Mesenchymal stem cell (in vitro differentiated cells and primary cell): ENCODE measurements around the gene ZBTB45.
"Not testable (repeated sequence)": the region's sequence is repeated elsewhere in the genome, so short reads cannot be mapped to it uniquely, and the experiment has no call there.

Experiments
- DNase-seq: peaks from one replicate; pipeline ENCODE4 v3.0.0-alpha.2; 2013
- H2AFZ ChIP-seq: one replicate; pipeline ENCODE4 v1.6.1; 2013; ENCODE audit warnings: low read depth, mild to moderate bottlenecking, control low read depth, inconsistent platforms, low read length, moderate library complexity
- H2AK5ac ChIP-seq: 2 replicates; pipeline ENCODE4 v1.6.1; 2013; ENCODE audit warnings: low read length, moderate library complexity, mild to moderate bottlenecking, inconsistent platforms; ENCODE audit not compliant: severe bottlenecking
- H2BK120ac ChIP-seq: one replicate; pipeline ENCODE4 v1.6.1; 2013; ENCODE audit warnings: low read depth, mild to moderate bottlenecking, inconsistent platforms, low read length, moderate library complexity
- H2BK12ac ChIP-seq, 2 experiments: one replicate each; pipeline ENCODE4 v1.6.1; 2013; ENCODE audit warnings: inconsistent platforms in 2 of 2, low read length in 2 of 2, mild to moderate bottlenecking in 2 of 2, moderate library complexity in 2 of 2, control low read depth in 1 of 2
- H2BK15ac ChIP-seq: one replicate; pipeline ENCODE4 v1.6.1; 2013; ENCODE audit warnings: mild to moderate bottlenecking, low read depth, inconsistent platforms; ENCODE audit not compliant: poor library complexity, severe bottlenecking
- H2BK5ac ChIP-seq: 2 replicates; pipeline ENCODE4 v1.6.1; 2013; ENCODE audit warnings: low read depth, mild to moderate bottlenecking, low read length, control low read depth, inconsistent platforms; ENCODE audit not compliant: poor library complexity, severe bottlenecking
- H3K14ac ChIP-seq, 2 experiments: one replicate each; pipeline ENCODE4 v1.6.1; 2013; ENCODE audit warnings: inconsistent platforms in 2 of 2, low read length in 2 of 2, control low read depth in 1 of 2, mild to moderate bottlenecking in 1 of 2, moderate library complexity in 1 of 2
- H3K18ac ChIP-seq, 2 experiments: one replicate each; pipeline ENCODE4 v1.6.1; 2013; ENCODE audit warnings: inconsistent platforms in 2 of 2, low read length in 2 of 2, control low read depth in 1 of 2, low read depth in 1 of 2, mild to moderate bottlenecking in 1 of 2
- H3K23ac ChIP-seq, 2 experiments: one replicate each; pipeline ENCODE4 v1.6.1; 2013; ENCODE audit warnings: inconsistent platforms in 2 of 2, low read length in 2 of 2, mild to moderate bottlenecking in 2 of 2, moderate library complexity in 2 of 2, control low read depth in 1 of 2
- H3K27ac ChIP-seq: 2 replicates; pipeline ENCODE4 v1.5.1; 2013; ENCODE audit warnings: mild to moderate bottlenecking, moderate library complexity, low read length, control low read depth, inconsistent platforms; ENCODE audit not compliant: poor library complexity, severe bottlenecking
- H3K27me3 ChIP-seq, 2 experiments: 2 replicates each; pipeline versions ENCODE4 v1.6.1 to v1.7.0; 2013; ENCODE audit warnings: low read length in 2 of 2, mild to moderate bottlenecking in 2 of 2, moderate library complexity in 2 of 2, control low read depth in 1 of 2, inconsistent platforms in 1 of 2; ENCODE audit not compliant: control insufficient read depth in 1 of 2, insufficient read depth in 1 of 2
- H3K36me3 ChIP-seq, 2 experiments: 2 replicates each; pipeline versions ENCODE4 v1.6.1 to v1.7.0; 2013; ENCODE audit warnings: low read length in 2 of 2, control low read depth in 1 of 2, inconsistent platforms in 1 of 2, low read depth in 1 of 2, mild to moderate bottlenecking in 1 of 2; ENCODE audit not compliant: insufficient read depth in 2 of 2, control insufficient read depth in 1 of 2
- H3K4ac ChIP-seq, 2 experiments: one replicate each; pipeline ENCODE4 v1.6.1; 2013; ENCODE audit warnings: inconsistent platforms in 2 of 2, low read length in 2 of 2, mild to moderate bottlenecking in 2 of 2, moderate library complexity in 2 of 2, control low read depth in 1 of 2, low read depth in 1 of 2
- H3K4me1 ChIP-seq: 2 replicates; pipeline ENCODE4 v1.6.1; 2013; ENCODE audit warnings: low read depth, low read length, control low read depth; ENCODE audit not compliant: control insufficient read depth, insufficient read depth
- H3K4me2 ChIP-seq: 2 replicates; pipeline ENCODE4 v1.6.1; 2013; ENCODE audit warnings: low read length, mild to moderate bottlenecking, inconsistent platforms; ENCODE audit not compliant: poor library complexity, severe bottlenecking
- H3K4me3 ChIP-seq, 2 experiments: 2 replicates each; pipeline versions ENCODE4 v1.5.1 to v1.7.0; 2013; ENCODE audit warnings: low read length in 2 of 2, mild to moderate bottlenecking in 2 of 2, control low read depth in 1 of 2, low read depth in 1 of 2; ENCODE audit not compliant: insufficient read depth in 1 of 2
- H3K79me1 ChIP-seq: replicated peaks from 2 replicates; pipeline ENCODE4 v1.6.1; 2013; ENCODE audit warnings: mild to moderate bottlenecking, control low read depth, low read length, inconsistent platforms; ENCODE audit not compliant: poor library complexity, severe bottlenecking
- H3K9ac ChIP-seq: 2 replicates; pipeline ENCODE4 v1.7.0; 2013; ENCODE audit warnings: mild to moderate bottlenecking, low read length, moderate library complexity
- H3K9me3 ChIP-seq: 2 replicates; pipeline ENCODE4 v1.7.0; 2013; ENCODE audit warnings: mild to moderate bottlenecking, low read length; ENCODE audit not compliant: control insufficient read depth
- H4K8ac ChIP-seq: one replicate; pipeline ENCODE4 v1.6.1; 2013; ENCODE audit warnings: inconsistent platforms, mild to moderate bottlenecking, low read length, moderate library complexity
- H4K91ac ChIP-seq: one replicate; pipeline ENCODE4 v1.6.1; 2013; ENCODE audit warnings: mild to moderate bottlenecking, low read length, inconsistent platforms
- WGBS: methylation state at CpG from one replicate; pipeline ENCODE4 v1.1.7; 2013; ENCODE audit warnings: mixed read lengths; 5-methylcytosine and 5-hydroxymethylcytosine counted together

ZBTB45 gene

GRCh38 chr19:58470837-58471543 lies 48.6 kb downstream of the ZBTB45 start:
- H3K4me1 ChIP-seq, result peaks cover 35% of the 10 kb centered on the region
- WGBS, result 98% methylated on average over 17 of the region's 53 CpGs
- H4K91ac ChIP-seq, H3K9me3 ChIP-seq, H3K18ac ChIP-seq, H2BK120ac ChIP-seq, H2BK15ac ChIP-seq, H3K14ac ChIP-seq, H2AFZ ChIP-seq, H2AK5ac ChIP-seq, H3K27me3 ChIP-seq, H2BK12ac ChIP-seq, H2BK5ac ChIP-seq, H3K4me2 ChIP-seq, H3K9ac ChIP-seq, H3K27ac ChIP-seq, H4K8ac ChIP-seq, H3K23ac ChIP-seq, H3K4me3 ChIP-seq, H3K4ac ChIP-seq, DNase-seq: not testable (repeated sequence)
- peaks cover 38% of the 10 kb centered on the region for H3K79me1 ChIP-seq
- H3K36me3 ChIP-seq, result peaks cover 40 to 46% of the 10 kb centered on the region in 2 experiments

GRCh38 chr19:58469241-58470013 lies 50.2 kb downstream of the ZBTB45 start:
- peaks cover 40 to 46% of the 10 kb centered on the region in 2 experiments for H3K36me3 ChIP-seq
- H3K9ac ChIP-seq, result no peak overlapping the region
- no peak overlapping the region for H3K14ac ChIP-seq
- H4K91ac ChIP-seq, result no peak overlapping the region
- H4K8ac ChIP-seq, result no peak overlapping the region
- H3K18ac ChIP-seq, result no peak overlapping the region
- H2AFZ ChIP-seq, result no peak overlapping the region
- peaks cover 26% of the 10 kb centered on the region for H3K4me1 ChIP-seq
- H2BK5ac ChIP-seq, result no peak overlapping the region
- no peak overlapping the region for H3K27ac ChIP-seq
- H3K4me3 ChIP-seq, result no peak overlapping the region
- no peak overlapping the region for H2AK5ac ChIP-seq
- WGBS, result 99% methylated on average over 12 of the region's 17 CpGs
- H2BK15ac ChIP-seq, result no peak overlapping the region
- H2BK12ac ChIP-seq, result no peak overlapping the region
- peaks cover 38% of the 10 kb centered on the region for H3K79me1 ChIP-seq
- no peak for DNase-seq
- H3K4me2 ChIP-seq, result no peak overlapping the region
- H3K9me3 ChIP-seq, result no peaks in the 10 kb centered on the region
- no peak overlapping the region for H2BK120ac ChIP-seq
- H3K27me3 ChIP-seq, result no peaks in the 10 kb centered on the region
- no peak overlapping the region for H3K23ac ChIP-seq
- H3K4ac ChIP-seq, result no peak overlapping the region

- Histone ChIP-seq H3K14ac (no peak overlapping the region), H3K18ac (no peak overlapping the region), H4K91ac (no peak overlapping the region), H3K23ac (peak overlapping the region in 1 of 2 experiments; percentile 9), H3K9ac (peak overlapping the region; percentile 91), H3K79me1 (peaks cover 33% of the 10 kb centered on the region), H3K4ac (no peak overlapping the region), H2AK5ac (no peak overlapping the region), H3K4me1 (peaks cover 17% of the 10 kb centered on the region), H4K8ac (no peak overlapping the region), H3K36me3 (peaks cover 36 to 42% of the 10 kb centered on the region in 2 experiments), H2BK5ac (no peak overlapping the region), H3K4me2 (no peak overlapping the region), H3K27me3 (no peaks in the 10 kb centered on the region), H3K9me3 (no peaks in the 10 kb centered on the region), H2AFZ (no peak overlapping the region), H2BK120ac (no peak overlapping the region), H2BK15ac (no peak overlapping the region), H2BK12ac (peak overlapping the region in 1 of 2 experiments; percentile 43), H3K4me3 (peak overlapping the region in 1 of 2 experiments; percentile 72), H3K27ac (no peak overlapping the region)
- peak; percentile 20 for DNase-seq
- 55% methylated on average over 5 of the region's 5 CpGs for WGBS
Measured at GRCh38 chr19:58468216-58468839, 51.3 kb downstream of the ZBTB45 start.
